Uterus (tissue), 4 donors: ENCODE measurements around the gene DUSP6. TPM values are rescaled to one million over a fixed set of nuclear protein-coding genes. Genes with fewer than 3 reads are reported as not detected.

Experiments
- DNase-seq, 2 donors: peaks; one replicate each; pipeline ENCODE4 v3.0.0-alpha.2; 2019 to 2020
- H3K27ac ChIP-seq, 2 donors: fragments of 200-600 bp; sonication (generic); 1 replicate in 1 of 2; 2 replicates in 1 of 2; pipeline ENCODE4 v1.5.1; 2016 to 2018
- H3K27me3 ChIP-seq, 2 donors: fragments of 200-600 bp; sonication (generic); one replicate each; pipeline ENCODE4 v1.5.1; 2018 to 2019; ENCODE audit warnings: control low read depth in 1 of 2
- H3K36me3 ChIP-seq, 2 donors: fragments of 200-600 bp; sonication (generic); one replicate each; pipeline ENCODE4 v1.5.1; 2019; ENCODE audit warnings: control low read depth in 1 of 2
- H3K4me1 ChIP-seq, 2 donors: fragments of 200-600 bp; sonication (generic); one replicate each; pipeline ENCODE4 v1.5.1; 2018 to 2019; ENCODE audit warnings: control low read depth in 1 of 2
- H3K4me3 ChIP-seq, 2 donors: fragments of 200-600 bp; sonication (generic); 1 replicate in 1 of 2; 2 replicates in 1 of 2; pipeline ENCODE4 v1.5.1; 2018 to 2019; ENCODE audit warnings: mild to moderate bottlenecking in 1 of 2
- H3K9me3 ChIP-seq, 2 donors: fragments of 200-600 bp; sonication (generic); one replicate each; pipeline ENCODE4 v1.5.1; 2019; ENCODE audit warnings: control low read depth in 1 of 2
- CTCF ChIP-seq, 4 experiments: fragments of 200-600 bp in 2 of 4; fragments of 450-650 bp in 2 of 4; sonication (generic) in 2 of 4; IDR thresholded peaks; one replicate each; pipeline ENCODE4 v1.5.1; 2016 to 2019; ENCODE audit warnings: antibody characterized with exemption in 4 of 4, mild to moderate bottlenecking in 2 of 4, moderate library complexity in 1 of 4
- POLR2A ChIP-seq, 2 donors: fragments of 450-650 bp; IDR thresholded peaks; one replicate each; pipeline ENCODE4 v1.6.1; 2016; ENCODE audit warnings: antibody characterized with exemption in 2 of 2, mild to moderate bottlenecking in 1 of 2, moderate library complexity in 1 of 2
- intact Hi-C: fragments of 100-400 bp; cut with DNase I; formaldehyde crosslinking; loops from one replicate; pipeline ENCODE4 v1.15.1; 2023; ENCODE audit warnings: low total_unique reads
- total RNA-seq, 4 donors: library from RNA; depleted of rRNA in 3 of 4; stranded (reverse); fragments of >200 nt in 3 of 4; gene quantifications; one replicate each; pipeline versions ENCODE4 v1.1.0 to v1.2.4, GENCODE V29; 2014 to 2023
- donor health status: DM: yes; HTN: yes; CAD: no.

The DUSP6 gene
- total RNA-seq, 4 donors from 2014 or later: 28.7 to 103 (median 77.6) TPM

GRCh38 chr12:89347325-89347829 is 4.9 kb downstream of the DUSP6 start:
- Histone ChIP-seq H3K4me3 (no peak overlapping the region), H3K9me3 (no peaks in the 10 kb centered on the region), H3K4me1 (no peaks in the 10 kb centered on the region), H3K27ac (peak overlapping the region; percentile 31 to 42), H3K36me3 (no peaks in the 10 kb centered on the region), H3K27me3 (no peaks in the 10 kb centered on the region)
- TF ChIP-seq POLR2A (IDR thresholded peaks at IDR 0.05) (no peak), CTCF (IDR thresholded peaks at IDR 0.05) (no peak)
- intact Hi-C loops: no loop called here
- no peak for DNase-seq

- H3K27ac ChIP-seq: peak overlapping the region; percentile 31 to 42
- intact Hi-C loops: no loop called here
- no peaks in the 10 kb centered on the region for H3K36me3 ChIP-seq
- H3K4me3 ChIP-seq: no peak overlapping the region
- no peaks in the 10 kb centered on the region for H3K9me3 ChIP-seq
- no peaks in the 10 kb centered on the region for H3K4me1 ChIP-seq
- peak; percentile 23 to 51 for DNase-seq
- no peaks in the 10 kb centered on the region for H3K27me3 ChIP-seq
- TF ChIP-seq POLR2A (IDR thresholded peaks at IDR 0.05) (no peak), CTCF (IDR thresholded peaks at IDR 0.05) (no peak)
Observed at GRCh38 chr12:89346741-89347324, 5.5 kb downstream of the DUSP6 start.

- peak in 1 of 2 donors; percentile 47 for DNase-seq
- intact Hi-C loops: no loop called here
- Histone ChIP-seq H3K27me3 (no peaks in the 10 kb centered on the region), H3K4me3 (no peak overlapping the region), H3K27ac (peak overlapping the region; percentile 31 to 42), H3K4me1 (no peaks in the 10 kb centered on the region), H3K36me3 (no peaks in the 10 kb centered on the region), H3K9me3 (no peaks in the 10 kb centered on the region)
- no peak for TF ChIP-seq POLR2A (IDR thresholded peaks at IDR 0.05)
- TF ChIP-seq CTCF (IDR thresholded peaks at IDR 0.05): no peak
Observed at GRCh38 chr12:89345830-89346740, 6.2 kb downstream of the DUSP6 start.

- Histone ChIP-seq H3K27ac (no peak overlapping the region), H3K9me3 (no peaks in the 10 kb centered on the region), H3K27me3 (no peaks in the 10 kb centered on the region), H3K4me1 (no peaks in the 10 kb centered on the region), H3K36me3 (no peaks in the 10 kb centered on the region), H3K4me3 (no peak overlapping the region)
- TF ChIP-seq POLR2A (IDR thresholded peaks at IDR 0.05): no peak
- TF ChIP-seq CTCF (IDR thresholded peaks at IDR 0.05): no peak
- intact Hi-C loops: no loop called here
- DNase-seq: no peak
Observed at GRCh38 chr12:89345376-89345775, 6.9 kb downstream of the DUSP6 start.

GRCh38 chr12:89344862-89345202 is 7.5 kb downstream of the DUSP6 start:
- Histone ChIP-seq H3K27ac (no peak overlapping the region), H3K27me3 (no peaks in the 10 kb centered on the region), H3K36me3 (no peaks in the 10 kb centered on the region), H3K9me3 (no peaks in the 10 kb centered on the region), H3K4me1 (no peaks in the 10 kb centered on the region), H3K4me3 (no peak overlapping the region)
- no peak for DNase-seq
- TF ChIP-seq CTCF (IDR thresholded peaks at IDR 0.05): no peak
- TF ChIP-seq POLR2A (IDR thresholded peaks at IDR 0.05): no peak
- intact Hi-C loops: no loop called here
